B cell (primary cell): Measurements from ENCODE around the gene RNF149.

Source experiments
- CTCF ChIP-seq: fragments of 200-600 bp; IDR thresholded peaks from one replicate; pipeline ENCODE4 v1.8.0; 2022; ENCODE audit warnings: antibody characterized with exemption, mild to moderate bottlenecking
- EZH2 ChIP-seq: IDR thresholded peaks from 2 replicates; pipeline ENCODE4 v1.6.1; 2012; ENCODE audit warnings: borderline replicate concordance, low read depth, mild to moderate bottlenecking, moderate library complexity, low read length; ENCODE audit not compliant: insufficient read depth, poor library complexity, severe bottlenecking

- TF ChIP-seq CTCF (no peak), EZH2 (no peak)
Observed at GRCh38 chr2:101272045-101272784, 36.3 kb downstream of the RNF149 start.
